PC-3 (cell line): Measurements from ENCODE around the gene CACNA1C.

Experiments
- CTCF ChIP-seq: fragments of 300-600 bp; sonication (generic); conservative IDR thresholded peaks from 2 replicates; pipeline ENCODE4 v1.5.1; 2017; ENCODE audit warnings: antibody characterized with exemption, low read depth, mild to moderate bottlenecking, low read length
- EZH2 ChIP-seq: fragments of 300-600 bp; sonication (generic); IDR thresholded peaks from one replicate; pipeline ENCODE4 v1.6.1; 2017; ENCODE audit warnings: antibody characterized with exemption, mild to moderate bottlenecking, low read length; ENCODE audit not compliant: unreplicated experiment

GRCh38 chr12:2027351-2027750, 25.4 kb upstream of the CACNA1C start:
- TF ChIP-seq CTCF (no peak), EZH2 (no peak)
